HL-60/S4 (cell line): ENCODE results near the gene CD59.
"Not testable (repeated sequence)": the region's sequence is repeated elsewhere in the genome, so short reads cannot be mapped to it uniquely, and the experiment has no call there.

Experiments used
- in situ Hi-C: fragments of 300-500 bp; cut with MboI; formaldehyde crosslinking; loops from 2 replicates; pipeline ENCODE4 v1.14.3; 2022; ENCODE audit warnings: low sequenced_read_pairs

CD59 gene

DNA sequence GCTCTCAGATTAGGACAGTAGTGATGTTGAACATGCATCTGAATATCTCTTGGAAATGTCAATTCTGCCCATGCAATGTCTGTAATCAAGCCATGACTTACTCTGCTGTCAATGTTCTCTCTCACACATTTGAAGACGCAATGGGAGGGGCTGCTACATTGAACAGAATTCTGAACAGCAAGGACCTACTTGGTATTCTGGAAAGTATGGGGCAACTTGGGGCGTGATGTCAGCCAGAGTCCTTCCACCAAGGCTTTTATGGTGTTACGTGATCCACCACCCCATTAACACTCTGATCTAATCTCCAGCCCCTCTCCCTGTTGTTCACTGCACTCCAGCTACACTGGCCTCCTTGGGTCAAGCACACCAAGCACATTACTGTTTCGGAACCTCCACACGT, 7.1 kb upstream of the CD59 start:
- in situ Hi-C loops = no loop called here

DNA sequence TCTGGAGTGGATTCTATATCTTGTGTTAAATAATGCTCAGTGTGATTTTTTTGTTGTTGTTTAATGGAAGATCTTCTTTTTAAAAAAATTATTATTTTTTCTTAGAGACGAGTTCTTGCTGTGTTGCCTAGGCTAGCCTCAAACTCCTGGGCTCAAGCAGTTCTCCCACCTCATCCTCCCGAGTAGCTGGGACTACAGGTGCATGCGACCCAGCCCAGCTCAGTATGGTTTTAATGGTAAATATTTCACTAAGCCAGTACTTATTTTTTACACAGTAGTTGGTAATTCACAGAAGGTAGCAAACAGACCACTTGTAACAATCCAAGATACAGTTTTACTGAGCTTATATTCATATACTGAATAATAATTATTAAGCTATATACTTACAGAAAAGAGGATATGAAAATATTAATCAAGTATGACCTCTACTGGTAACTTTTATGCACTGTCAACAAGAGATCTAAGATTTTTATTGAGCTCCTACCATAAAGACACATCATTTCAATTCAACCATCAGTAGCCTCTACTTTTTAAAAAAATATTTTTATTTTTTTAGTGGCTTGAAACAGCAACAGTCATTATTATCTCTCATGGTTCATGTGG, 6.1 kb upstream of the CD59 start:
- in situ Hi-C loops = no loop called here

DNA sequence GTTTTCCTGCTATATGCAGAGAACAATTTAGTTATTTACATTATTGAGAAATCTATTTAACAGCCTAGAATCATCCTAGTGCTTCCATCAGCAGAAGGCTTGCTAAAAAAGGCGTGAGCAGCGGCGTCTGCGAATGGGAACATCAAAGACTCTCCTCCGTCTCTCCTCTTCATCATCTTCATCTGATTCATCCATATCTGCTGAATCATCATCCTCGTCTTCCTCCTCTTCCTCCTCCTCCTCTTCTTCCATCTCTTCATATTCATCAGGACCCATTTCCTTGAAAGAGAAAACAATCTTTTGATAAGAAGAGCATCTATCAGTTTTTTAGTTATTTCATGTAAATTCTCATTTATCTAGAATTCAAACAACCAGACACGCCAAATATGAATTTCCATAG, 5.6 kb upstream of the CD59 start:
- in situ Hi-C loops = no loop called here

DNA sequence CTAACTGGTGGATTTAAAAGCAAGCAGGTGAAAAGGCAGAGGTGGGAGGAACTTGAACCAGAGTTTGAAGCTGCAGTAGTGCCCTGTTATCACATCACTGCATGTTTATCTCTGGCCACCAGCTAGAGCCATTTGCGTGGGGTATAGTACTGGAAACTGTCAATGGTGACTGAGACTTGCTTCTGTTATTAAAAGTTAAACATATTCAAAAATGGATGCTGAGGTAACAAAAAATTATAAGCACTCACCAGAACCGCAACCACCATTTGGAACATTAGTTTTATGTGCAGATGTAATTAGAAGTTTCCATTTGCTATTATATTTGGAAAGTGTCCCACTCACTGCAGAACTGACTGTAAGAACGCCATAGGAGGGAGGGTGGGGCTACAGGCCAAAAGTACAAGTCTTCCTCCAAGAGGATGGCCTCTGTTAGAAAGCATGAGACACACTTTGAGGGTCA, 1.2 kb upstream of the CD59 start:
- in situ Hi-C loops = no loop called here

DNA sequence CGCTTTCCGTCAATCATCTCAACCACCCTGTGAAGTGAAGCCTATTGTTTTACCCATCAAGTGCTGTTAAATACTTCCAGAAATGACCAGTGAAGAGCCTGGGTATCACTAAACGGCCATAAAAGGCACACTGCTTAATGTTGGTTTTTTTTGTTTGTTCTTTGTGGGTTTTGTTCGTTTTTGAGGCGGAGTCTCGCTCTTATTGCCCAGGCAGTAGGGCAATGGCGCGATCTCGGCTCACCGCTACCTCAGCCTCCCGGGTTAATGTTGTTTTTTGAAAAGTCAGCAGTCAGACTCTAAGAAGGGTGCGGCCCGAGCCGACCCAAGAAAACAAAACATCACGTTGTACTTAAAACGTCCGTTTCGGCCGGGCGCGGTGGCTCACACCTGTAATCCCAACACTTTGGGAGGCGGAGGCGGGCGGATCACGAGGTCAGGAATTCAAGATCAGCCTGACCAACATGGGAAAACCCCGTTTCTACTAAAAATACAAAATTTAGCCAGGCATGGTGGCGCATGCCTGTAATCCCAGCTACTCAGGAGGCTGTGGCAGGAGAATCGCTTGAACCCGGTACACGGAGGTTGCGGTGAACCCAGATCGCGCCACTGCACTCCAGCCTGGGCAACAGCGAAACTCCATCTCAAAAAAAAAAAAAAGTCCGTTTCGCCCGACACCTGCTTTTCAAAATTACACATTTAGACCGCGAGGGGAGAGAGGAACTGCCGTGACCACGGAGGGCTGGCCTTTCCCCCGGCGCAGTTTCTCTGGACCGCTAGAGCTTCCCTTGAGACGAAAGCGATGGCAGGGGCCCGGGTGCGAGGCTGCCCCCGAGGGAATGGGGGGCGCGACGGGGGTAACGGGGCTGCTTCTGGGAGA, 714 bp downstream of the CD59 start:
- in situ Hi-C loops = no loop called here

DNA sequence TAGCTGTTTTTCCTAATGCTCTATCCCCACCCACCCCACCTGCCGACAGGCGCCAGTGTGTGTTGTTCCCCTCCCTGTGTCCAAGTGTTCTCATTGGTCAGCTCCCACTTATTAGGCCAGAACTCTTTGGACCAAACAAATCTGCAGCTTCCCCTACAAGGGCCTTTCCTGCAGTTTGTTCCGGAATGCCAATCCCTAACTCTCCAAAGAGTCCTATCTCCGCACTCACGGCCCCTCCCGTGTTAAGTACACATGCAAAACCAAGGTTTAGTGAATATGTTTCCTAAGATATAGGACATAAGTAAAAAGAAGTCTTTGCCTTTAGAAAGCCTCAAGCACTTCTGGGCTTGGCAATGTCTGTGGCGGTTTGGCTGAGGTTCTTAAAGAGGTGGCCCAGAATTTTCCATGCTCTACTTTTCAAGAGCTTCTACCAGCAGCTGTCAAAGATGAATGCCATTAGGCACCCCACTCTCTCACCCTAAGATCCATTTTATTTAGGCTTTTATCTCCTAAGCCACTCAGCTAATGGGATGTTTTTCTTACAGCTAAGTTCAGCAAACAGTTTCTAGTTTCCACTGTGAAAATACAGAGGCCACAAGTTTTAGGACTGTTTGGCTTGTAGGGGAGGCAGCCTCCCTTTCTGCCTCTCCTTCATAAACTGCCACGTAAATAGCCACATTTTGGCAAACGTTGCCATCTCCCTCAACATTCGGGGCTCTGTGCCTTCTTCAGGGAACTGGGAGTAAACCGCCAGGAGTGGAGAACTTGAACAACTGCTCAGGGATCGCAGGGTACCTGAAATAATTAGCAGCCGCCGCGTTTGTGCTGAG, 1.6 kb downstream of the CD59 start:
- in situ Hi-C loops = no loop called here

DNA sequence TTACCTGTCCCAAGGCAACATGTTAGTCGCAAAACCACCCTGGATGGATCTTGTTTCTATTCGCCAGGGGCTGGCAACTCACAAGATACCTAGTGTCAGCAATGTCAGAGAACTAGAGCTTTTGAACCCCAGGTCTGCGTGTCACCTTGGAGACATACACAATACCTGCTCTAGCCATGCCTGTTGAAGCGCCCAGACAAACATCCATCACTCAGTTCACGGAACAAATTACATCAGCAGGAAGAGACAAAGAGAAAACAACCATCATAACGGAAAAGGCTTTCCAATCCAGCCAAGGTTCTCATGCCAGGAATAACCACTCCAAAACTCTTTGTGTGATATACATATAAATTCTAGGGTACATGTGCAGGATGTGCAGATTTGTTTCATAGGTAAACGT, 2.2 kb downstream of the CD59 start:
- in situ Hi-C loops = no loop called here

DNA sequence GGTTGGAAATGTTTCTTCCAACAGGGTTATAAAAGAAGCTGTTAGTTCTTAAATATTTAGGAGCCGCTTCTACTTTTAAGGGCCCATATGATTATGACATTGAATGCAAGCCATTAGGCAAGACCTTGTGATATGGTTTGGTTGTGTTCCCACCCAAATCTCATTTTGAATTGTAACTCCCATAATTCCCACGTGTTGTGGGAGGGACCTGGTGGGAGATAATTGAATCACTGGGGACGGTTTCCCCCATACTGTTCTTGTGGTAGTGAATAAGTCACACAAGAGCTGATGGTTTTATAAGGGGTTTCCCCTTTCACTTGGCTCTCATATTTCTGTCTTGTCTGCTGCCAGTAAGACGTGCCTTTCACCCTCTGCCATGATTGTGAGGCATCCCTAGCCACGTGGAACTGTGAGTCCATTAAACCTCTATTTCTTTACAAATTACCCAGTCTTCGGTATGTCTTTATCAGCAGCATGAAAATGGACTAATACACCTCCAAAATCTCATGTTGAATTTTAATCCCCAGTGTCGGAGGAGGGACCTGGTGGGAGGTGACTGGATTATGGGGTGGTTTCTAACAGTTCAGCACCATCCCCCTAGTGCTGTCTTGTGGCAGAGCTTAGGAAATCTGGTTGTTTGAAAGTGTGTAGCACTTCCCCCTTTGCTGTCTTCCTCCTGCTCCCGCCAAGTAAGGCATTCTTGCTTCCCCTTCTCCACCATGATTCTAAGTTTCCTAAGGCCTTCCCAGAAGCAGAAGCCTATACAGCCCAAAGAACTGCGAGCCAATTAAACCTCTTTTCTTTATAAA, 4.3 kb downstream of the CD59 start:
- in situ Hi-C loops = no loop called here

DNA sequence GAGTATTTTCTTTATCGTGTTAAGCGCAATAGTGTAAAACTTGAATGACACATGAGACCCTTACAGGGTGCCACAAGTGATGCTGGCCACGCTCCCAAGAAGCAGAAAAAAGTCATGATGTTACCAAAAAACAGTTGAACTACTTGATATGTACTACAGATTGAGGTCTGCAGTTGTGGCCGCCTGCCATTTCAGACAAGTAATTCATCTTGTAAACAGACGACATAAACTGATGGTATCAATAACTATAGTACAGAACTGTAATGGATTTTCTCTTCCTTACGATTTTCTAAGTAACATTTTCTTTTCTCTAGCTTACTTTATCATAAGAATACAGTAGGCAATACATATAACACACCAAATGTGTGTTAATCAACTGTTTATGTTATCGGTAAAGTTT, 5.5 kb downstream of the CD59 start:
- in situ Hi-C loops = no loop called here

DNA sequence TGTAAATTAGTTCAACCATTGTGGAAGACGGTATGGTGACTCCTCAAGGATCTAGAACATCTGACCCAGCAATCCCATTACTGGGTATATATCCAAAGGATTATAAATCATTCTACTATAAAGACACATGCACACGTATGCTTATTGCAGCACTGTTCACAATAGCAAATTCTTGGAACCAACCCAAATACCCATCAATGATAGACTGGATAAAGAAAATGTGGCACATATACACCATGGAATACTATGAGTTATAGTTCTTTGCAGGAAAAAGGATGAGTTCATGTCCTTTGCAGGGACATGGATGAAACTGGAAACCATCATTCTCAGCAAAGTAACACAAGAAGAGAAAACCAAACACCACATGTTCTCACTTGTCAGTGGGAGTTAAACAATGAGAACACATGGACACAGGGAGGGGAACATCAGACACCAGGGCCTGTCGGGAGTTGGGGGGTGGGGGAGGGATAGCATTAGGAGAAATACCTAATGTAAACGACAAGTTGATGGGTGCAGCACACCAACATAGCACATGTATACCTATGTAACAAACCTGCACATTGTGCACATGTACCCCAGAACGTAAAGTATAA, 7.1 kb downstream of the CD59 start:
- in situ Hi-C loops = not testable (repeated sequence)

DNA sequence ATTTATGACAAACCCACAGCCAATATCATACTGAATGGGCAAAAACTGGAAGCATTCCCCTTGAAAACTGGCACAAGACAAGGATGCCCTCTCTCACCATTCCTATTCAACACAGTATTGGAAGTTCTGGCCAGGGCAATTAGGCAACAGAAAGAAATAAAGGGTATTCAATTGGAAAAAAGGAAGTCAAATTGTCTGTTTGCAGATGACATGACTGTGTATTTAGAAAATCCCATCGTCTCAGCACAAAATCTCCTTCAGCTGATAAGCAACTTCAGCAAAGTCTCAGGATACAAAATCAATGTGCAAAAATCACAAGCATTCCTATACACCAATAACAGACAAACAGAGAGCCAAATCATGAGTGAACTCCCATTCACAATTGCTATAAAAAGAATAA, 8.7 kb downstream of the CD59 start:
- in situ Hi-C loops = not testable (repeated sequence)

DNA sequence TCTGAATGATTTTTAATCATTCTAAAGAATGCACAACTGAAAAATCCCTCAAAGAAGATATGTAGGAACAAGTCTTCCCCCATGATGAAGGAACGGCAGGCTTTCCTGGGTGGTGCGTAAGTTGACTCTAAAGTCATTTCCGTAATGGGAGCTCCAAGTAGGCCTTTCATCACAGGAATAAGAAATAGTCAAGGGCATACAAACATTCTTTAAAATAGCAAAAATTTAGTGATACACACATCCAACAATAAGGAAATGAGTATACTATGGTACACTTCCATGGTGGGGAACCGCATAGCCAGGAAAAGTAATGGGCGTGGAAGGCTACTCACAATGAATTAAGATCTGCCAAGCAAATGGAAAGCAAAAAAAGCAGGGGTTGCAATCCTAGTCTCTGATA, 10.7 kb downstream of the CD59 start:
- in situ Hi-C loops = no loop called here

DNA sequence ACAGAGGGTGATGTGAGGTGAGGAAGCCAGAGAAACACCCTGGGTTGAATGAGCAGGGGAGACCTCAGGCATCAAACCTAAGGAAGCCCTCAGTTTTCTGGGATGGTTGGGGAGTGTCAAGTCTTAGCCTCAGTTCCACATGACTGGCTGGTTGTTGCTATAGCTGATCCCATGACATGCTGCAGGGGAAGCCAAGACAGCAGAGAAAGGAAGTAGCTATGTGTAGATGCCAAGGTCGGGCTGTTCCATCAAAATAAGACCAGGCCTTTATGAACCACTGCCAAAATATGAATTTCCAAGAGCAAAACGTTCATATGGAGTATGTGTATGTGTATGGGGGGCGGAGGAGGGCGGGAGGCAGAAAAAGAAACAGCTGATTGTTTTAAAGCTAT, 11.6 kb downstream of the CD59 start:
- in situ Hi-C loops = no loop called here

DNA sequence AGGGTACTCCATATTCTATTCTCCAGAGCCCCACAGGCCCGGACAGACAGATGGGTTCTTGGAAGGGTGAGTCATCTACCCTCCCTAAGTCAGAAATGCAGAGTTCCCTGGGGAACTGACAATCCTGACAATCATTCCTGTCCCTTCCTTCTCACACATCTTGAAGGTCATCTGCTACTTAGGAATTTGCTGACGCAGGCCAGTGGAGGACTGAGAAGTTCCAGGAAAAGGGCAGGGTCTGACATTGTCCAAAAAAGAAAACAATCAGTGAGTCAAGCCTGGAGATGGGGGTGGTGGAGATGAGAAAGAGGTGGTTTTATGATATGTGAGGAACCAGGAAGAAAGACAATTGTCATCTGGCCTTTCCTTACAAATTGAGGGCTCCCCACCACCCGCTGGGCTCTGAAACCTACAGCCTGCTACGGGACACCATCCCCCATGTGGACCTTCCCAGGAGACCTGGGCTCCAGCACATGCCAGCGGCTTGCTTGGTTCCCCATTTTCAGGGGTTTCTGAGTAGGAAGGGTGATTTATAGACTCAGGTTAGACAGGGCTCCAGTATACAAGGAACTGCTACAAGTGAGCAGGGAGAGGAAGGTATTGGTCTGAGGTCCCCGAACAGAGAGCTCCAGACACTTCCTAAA, 12.9 kb downstream of the CD59 start:
- in situ Hi-C loops = no loop called here

DNA sequence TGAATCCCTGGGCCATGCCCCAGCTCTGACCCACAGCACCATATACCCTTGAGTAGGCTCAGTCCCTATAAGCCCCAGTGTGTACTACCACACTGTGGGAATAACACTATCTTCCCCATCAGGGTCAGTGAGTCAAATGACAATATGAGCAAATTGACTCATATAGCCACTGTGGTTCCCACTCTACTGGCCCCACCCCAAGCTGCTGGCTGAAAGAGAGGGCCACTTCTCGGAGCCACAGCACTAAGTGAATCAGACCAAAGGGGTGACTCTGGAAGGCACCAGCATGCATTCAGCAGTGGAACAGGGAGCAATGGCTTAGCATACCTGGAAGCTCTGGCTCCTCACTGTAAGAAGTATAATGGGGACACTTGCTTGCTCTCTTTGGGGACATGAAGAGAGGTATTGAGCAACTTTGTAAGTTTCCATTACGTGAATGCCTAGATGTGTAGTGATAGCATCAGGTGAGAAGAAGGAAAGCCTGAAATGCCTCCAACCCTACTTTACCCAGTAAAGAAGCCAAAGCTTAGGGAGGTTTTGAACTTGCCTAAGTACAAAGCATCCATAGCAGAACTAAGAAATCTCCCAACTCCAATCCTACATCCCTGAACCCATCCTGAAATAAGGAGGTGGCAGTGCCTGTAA, 13.5 kb downstream of the CD59 start:
- in situ Hi-C loops = no loop called here

DNA sequence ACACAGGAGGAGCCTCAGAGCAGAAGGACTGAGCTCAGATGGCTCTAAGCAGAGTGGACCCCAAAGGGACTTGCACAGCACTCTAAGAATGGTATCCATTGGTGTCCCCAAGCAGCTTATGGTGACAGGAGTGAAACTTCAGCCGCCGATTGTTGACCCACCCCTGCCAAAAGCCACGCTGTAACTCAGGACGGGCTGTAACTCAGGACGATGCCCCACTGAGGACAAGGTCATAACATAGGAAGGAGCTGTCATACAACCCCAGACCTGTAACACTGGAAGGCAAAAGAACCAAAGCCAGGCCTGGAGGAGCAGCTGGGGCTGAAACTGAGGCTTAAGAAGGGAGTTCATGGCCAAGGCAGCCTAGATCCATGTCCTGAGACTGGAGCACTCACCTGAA, 14.2 kb downstream of the CD59 start:
- in situ Hi-C loops = no loop called here

DNA sequence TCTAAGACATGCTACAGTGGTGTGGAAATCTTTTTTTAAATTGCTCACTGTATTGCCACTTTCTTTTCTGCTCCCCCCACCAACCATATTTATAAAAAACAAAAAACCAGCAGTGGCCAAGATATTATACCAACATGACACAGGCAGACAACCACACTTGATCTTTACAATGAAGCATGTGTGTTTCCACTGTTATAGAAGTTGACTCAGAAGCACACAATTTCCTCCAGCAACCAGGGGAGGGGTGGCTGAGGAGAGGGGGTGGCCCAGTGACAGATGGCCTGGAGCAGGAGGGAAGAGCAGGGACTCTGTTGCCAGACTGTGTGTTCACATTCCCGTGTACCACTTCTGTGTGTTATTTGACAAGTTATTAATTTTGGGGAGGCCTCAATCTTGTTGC, 14.8 kb downstream of the CD59 start:
- in situ Hi-C loops = no loop called here

DNA sequence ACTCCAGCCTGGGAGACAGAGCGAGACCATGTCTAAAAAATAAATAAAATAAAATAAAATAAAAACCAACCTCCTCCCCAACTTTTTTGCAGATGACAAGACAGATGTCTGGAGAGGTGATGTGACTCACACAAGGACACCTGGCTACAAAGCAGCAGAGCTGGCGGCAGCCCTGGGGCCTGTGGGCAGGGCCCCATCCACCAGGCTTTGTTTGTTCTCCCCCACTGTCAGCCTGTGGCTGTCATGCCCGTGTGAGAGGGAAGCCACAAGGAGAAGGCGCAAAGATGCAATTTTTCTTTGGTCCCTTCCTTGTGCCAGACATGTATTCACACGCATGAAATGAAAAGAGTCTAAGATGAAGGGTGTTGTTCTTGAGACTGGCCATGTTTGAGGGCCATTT, 16.6 kb downstream of the CD59 start:
- in situ Hi-C loops = no loop called here

DNA sequence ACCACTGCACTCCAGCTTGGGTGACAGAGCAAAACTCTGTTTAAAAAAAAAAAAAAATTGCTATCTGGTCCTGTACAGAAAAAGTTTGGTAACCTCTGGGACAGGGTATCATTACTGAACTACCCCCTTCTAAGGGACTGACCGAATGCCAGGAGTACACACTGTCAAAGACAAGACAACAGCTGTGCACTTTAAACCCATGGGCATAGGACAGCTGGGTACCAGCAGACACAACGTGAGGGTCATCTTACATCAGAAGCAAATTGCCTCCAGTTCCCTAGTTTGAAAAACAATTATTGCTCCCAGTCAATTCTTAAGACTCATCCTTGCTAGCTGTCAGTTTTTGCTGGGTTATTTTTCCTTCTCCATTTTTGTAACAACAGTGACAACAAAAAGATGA, 17.8 kb downstream of the CD59 start:
- in situ Hi-C loops = no loop called here

DNA sequence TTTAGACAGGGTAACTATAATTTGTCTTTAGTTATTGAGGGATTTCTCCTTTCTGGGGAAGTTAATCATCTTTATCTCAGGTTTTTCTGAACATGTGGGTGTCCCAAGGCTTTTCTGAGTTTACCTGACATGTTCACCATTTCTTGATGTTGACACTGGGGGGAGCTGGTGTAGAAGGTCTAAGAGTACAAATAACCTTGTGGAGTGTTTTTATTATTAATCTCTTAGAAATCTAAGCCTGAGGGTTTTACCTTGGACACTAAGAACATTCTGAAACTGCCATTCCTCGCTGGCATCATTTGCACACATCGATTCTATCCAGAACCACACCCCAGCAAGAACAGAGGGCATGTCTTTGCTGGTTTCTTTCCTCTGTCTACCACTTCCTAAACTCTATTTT, 20.0 kb downstream of the CD59 start:
- in situ Hi-C loops = no loop called here
